CD14-positive monocyte (primary cell): ENCODE data around the gene SERP1. TPM values are rescaled to one million over a fixed set of nuclear protein-coding genes. Genes with fewer than 3 reads are reported as not detected.

Experiments
- DNase-seq, 3 donors: peaks; one replicate each; pipeline ENCODE4 v3.0.0-alpha.2; 2011 to 2022
- H2AFZ ChIP-seq: 2 replicates; pipeline ENCODE4 v1.6.0; 2012; ENCODE audit warnings: mild to moderate bottlenecking, low read depth, low read length, inconsistent platforms; ENCODE audit not compliant: insufficient read depth, poor library complexity, severe bottlenecking
- H3K27ac ChIP-seq, 2 donors: 1 replicate in 1 of 2; 2 replicates in 1 of 2; pipeline ENCODE4 v1.5.1; 2012 to 2013; ENCODE audit warnings: low read length in 2 of 2, control low read depth in 1 of 2, inconsistent platforms in 1 of 2, low read depth in 1 of 2, mild to moderate bottlenecking in 1 of 2
- H3K27me3 ChIP-seq, 2 donors: one replicate each; pipeline versions ENCODE4 v1.6.0 to v1.6.1; 2011 to 2013; ENCODE audit warnings: low read length in 2 of 2; ENCODE audit not compliant: control insufficient read depth in 2 of 2, insufficient read depth in 2 of 2
- H3K36me3 ChIP-seq, 2 donors: replicated peaks in 1 of 2; 1 replicate in 1 of 2; 2 replicates in 1 of 2; pipeline versions ENCODE4 v1.5.1 to v1.6.1; 2012 to 2013; ENCODE audit warnings: low read length in 2 of 2, control low read depth in 1 of 2, inconsistent platforms in 1 of 2, mild to moderate bottlenecking in 1 of 2; ENCODE audit not compliant: insufficient read depth in 2 of 2, control insufficient read depth in 1 of 2
- H3K4me1 ChIP-seq, 2 donors: 1 replicate in 1 of 2; 2 replicates in 1 of 2; pipeline versions ENCODE4 v1.5.1 to v1.6.1; 2012 to 2013; ENCODE audit warnings: low read length in 2 of 2, control low read depth in 1 of 2, inconsistent platforms in 1 of 2, mild to moderate bottlenecking in 1 of 2, moderate library complexity in 1 of 2; ENCODE audit not compliant: insufficient read depth in 2 of 2, control insufficient read depth in 1 of 2
- H3K4me2 ChIP-seq: replicated peaks from 2 replicates; pipeline ENCODE3; 2012; ENCODE audit warnings: low read length, moderate library complexity, mild to moderate bottlenecking; ENCODE audit not compliant: poor library complexity, severe bottlenecking; ENCODE audit errors: extremely low read depth
- H3K4me3 ChIP-seq, 3 experiments: fragments of 200-600 bp in 1 of 3; sonication (generic) in 1 of 3; replicated peaks in 1 of 3; 1 replicate in 2 of 3; 2 replicates in 1 of 3; pipeline ENCODE4 v1.5.1; 2011 to 2013; ENCODE audit warnings: low read length in 3 of 3, mild to moderate bottlenecking in 3 of 3, control low read depth in 2 of 3, low read depth in 2 of 3, inconsistent platforms in 1 of 3, moderate library complexity in 1 of 3
- H3K79me2 ChIP-seq: 2 replicates; pipeline ENCODE4 v1.6.0; 2012; ENCODE audit warnings: mild to moderate bottlenecking, control low read depth, inconsistent platforms, low read length, moderate library complexity; ENCODE audit not compliant: insufficient read depth
- H3K9ac ChIP-seq: 2 replicates; pipeline ENCODE4 v1.6.0; 2017; ENCODE audit warnings: low read length, mild to moderate bottlenecking; ENCODE audit not compliant: insufficient read depth, poor library complexity, severe bottlenecking
- H3K9me3 ChIP-seq, 2 donors: replicated peaks in 1 of 2; 1 replicate in 1 of 2; 2 replicates in 1 of 2; pipeline versions ENCODE4 v1.5.1 to v1.6.1; 2012 to 2013; ENCODE audit warnings: low read length in 2 of 2, control low read depth in 1 of 2; ENCODE audit not compliant: control insufficient read depth in 1 of 2, insufficient read depth in 1 of 2
- H4K20me1 ChIP-seq: 2 replicates; pipeline ENCODE4 v1.6.0; 2012; ENCODE audit warnings: mild to moderate bottlenecking, low read length, control low read depth, moderate library complexity; ENCODE audit not compliant: insufficient read depth
- H3K27ac Mint-ChIP-seq, 7 donors: one replicate each; pipeline ENCODE4 v1.8.0; 2020; ENCODE audit warnings: mild to moderate bottlenecking in 7 of 7, mixed read lengths in 7 of 7, moderate library complexity in 6 of 7, inconsistent platforms in 2 of 7
- H3K27me3 Mint-ChIP-seq, 3 donors: one replicate each; pipeline ENCODE4 v1.8.0; 2021 to 2022; ENCODE audit warnings: low read depth in 3 of 3, mild to moderate bottlenecking in 3 of 3, mixed read lengths in 3 of 3, moderate library complexity in 3 of 3, inconsistent platforms in 1 of 3
- H3K36me3 Mint-ChIP-seq, 2 donors: one replicate each; pipeline ENCODE4 v1.8.0; 2020; ENCODE audit warnings: mixed read lengths in 2 of 2, inconsistent platforms in 1 of 2, mild to moderate bottlenecking in 1 of 2
- H3K4me1 Mint-ChIP-seq: one replicate; pipeline ENCODE4 v1.8.0; 2020; ENCODE audit warnings: mild to moderate bottlenecking, mixed read lengths
- H3K4me3 Mint-ChIP-seq, 2 donors: one replicate each; pipeline ENCODE4 v1.8.0; 2020; ENCODE audit warnings: mild to moderate bottlenecking in 2 of 2, mixed read lengths in 2 of 2, moderate library complexity in 1 of 2
- H3K9me3 Mint-ChIP-seq, 7 donors: one replicate each; pipeline ENCODE4 v1.8.0; 2020 to 2022; ENCODE audit warnings: mixed read lengths in 7 of 7, mild to moderate bottlenecking in 6 of 7, moderate library complexity in 6 of 7, inconsistent platforms in 2 of 7
- CTCF ChIP-seq: fragments of 200-600 bp; IDR thresholded peaks from one replicate; pipeline ENCODE4 v1.8.0; 2022; ENCODE audit warnings: antibody characterized with exemption, mild to moderate bottlenecking
- WGBS: methylation state at CpG from one replicate; pipeline ENCODE4 v1.1.5; 2013; ENCODE audit warnings: missing lambda C conversion rate; ENCODE audit not compliant: insufficient coverage; 5-methylcytosine and 5-hydroxymethylcytosine counted together
- intact Hi-C, 2 donors: fragments of 100-400 bp; cut with micrococcal nuclease; formaldehyde crosslinking; loops; one replicate each; pipeline versions ENCODE4 v1.15.0 to v1.15.1; 2023
- polyA plus RNA-seq, 3 donors: library from polyadenylated mRNA; depleted of rRNA in 1 of 3; unstranded in 2 of 3; stranded (reverse) in 1 of 3; fragments of 300-500 nt in 2 of 3; fragments of >200 nt in 1 of 3; fragmentation: Illumina TruSeq in 2 of 3; gene quantifications; 1 replicate in 2 of 3; 2 replicates in 1 of 3; pipeline ENCODE4 v1.2.3, GENCODE V29; 2012 to 2021

The SERP1 gene
- polyA plus RNA-seq, 3 donors: 178 to 226 (median 220) TPM

- Histone ChIP-seq H3K9ac (peak overlapping the region; percentile 98), H4K20me1 (peaks cover 18% of the 10 kb centered on the region), H3K36me3 (peaks cover 13 to 27% of the 10 kb centered on the region in 2 donors), H3K9me3 (no peaks in the 10 kb centered on the region), H3K79me2 (peaks cover 77% of the 10 kb centered on the region), H2AFZ (peak overlapping the region; percentile 68), H3K27me3 (no peaks in the 10 kb centered on the region), H3K4me2 (peak overlapping the region; percentile 91), H3K27ac (peak overlapping the region; percentile 93 to 99), H3K4me1 (peaks cover 39 to 63% of the 10 kb centered on the region in 2 donors), H3K4me3 (peak overlapping the region; percentile 96 to 98 (median 97))
- TF ChIP-seq CTCF: no peak
- peaks cover 0 to 2% (median 0%) of the 10 kb centered on the region in 3 donors for H3K27me3 Mint-ChIP-seq
- peak overlapping the region; percentile 96 to 100 (median 99) for H3K27ac Mint-ChIP-seq
- peak overlapping the region; percentile 99 for H3K4me3 Mint-ChIP-seq
- H3K36me3 Mint-ChIP-seq: peaks cover 20 to 28% of the 10 kb centered on the region in 2 donors
- H3K4me1 Mint-ChIP-seq: peaks cover 56% of the 10 kb centered on the region
- intact Hi-C loops: loop anchor here (2.0 to 10.0 kb wide), 6 partner anchors 57 to 219 kb away; partner anchors contain the start of genes SELENOT (in 2 of the 2), SIAH2 (in 2 of the 2) and TSC22D2 (in 2 of the 2)
- 0% methylated on average over 49 of the region's 54 CpGs for WGBS
- H3K9me3 Mint-ChIP-seq: no peaks in the 10 kb centered on the region
- DNase-seq: peak in 2 of 3 donors; percentile 7 to 15
Observed at GRCh38 chr3:150545419-150546225, 674 bp downstream of the SERP1 start.

GRCh38 chr3:150544726-150545125 lies 1.6 kb downstream of the SERP1 start:
- peaks cover 20 to 28% of the 10 kb centered on the region in 2 donors for H3K36me3 Mint-ChIP-seq
- peaks cover 13 to 26% of the 10 kb centered on the region in 2 donors for H3K36me3 ChIP-seq
- H3K4me2 ChIP-seq: peak overlapping the region; percentile 91
- H3K4me3 Mint-ChIP-seq: peak overlapping the region; percentile 99
- no CpG with 5 or more reads among the region's 1 CpG for WGBS
- peak overlapping the region; percentile 6 to 98 (median 62) for H3K27ac Mint-ChIP-seq
- peaks cover 55% of the 10 kb centered on the region for H3K4me1 Mint-ChIP-seq
- peak overlapping the region; percentile 98 for H3K9ac ChIP-seq
- H3K9me3 Mint-ChIP-seq: no peaks in the 10 kb centered on the region
- peaks cover 43 to 67% of the 10 kb centered on the region in 2 donors for H3K4me1 ChIP-seq
- TF ChIP-seq CTCF: no peak
- no peak for DNase-seq
- no peaks in the 10 kb centered on the region for H3K27me3 ChIP-seq
- H3K27me3 Mint-ChIP-seq: peaks cover 0 to 2% (median 0%) of the 10 kb centered on the region in 3 donors
- H4K20me1 ChIP-seq: peaks cover 18% of the 10 kb centered on the region
- intact Hi-C loops: loop anchor here (2.0 to 10.0 kb wide), 5 partner anchors 58 to 220 kb away; partner anchors contain the start of genes SELENOT (in 2 of the 2), SIAH2 (in 2 of the 2) and TSC22D2 (in 1 of the 2)
- H3K27ac ChIP-seq: peak overlapping the region in 1 of 2 donors; percentile 99
- H3K79me2 ChIP-seq: peaks cover 71% of the 10 kb centered on the region
- peak overlapping the region; percentile 96 to 98 (median 97) for H3K4me3 ChIP-seq
- H2AFZ ChIP-seq: no peak overlapping the region
- H3K9me3 ChIP-seq: no peaks in the 10 kb centered on the region
